ENCODE measurements around the gene TNFAIP8L2. TPM values are rescaled to one million over a fixed set of nuclear protein-coding genes. Genes with fewer than 3 reads are reported as not detected.

The TNFAIP8L2 gene
- total and polyA plus RNA-seq, 2 of the 4 experiments (the other 2 are of a cell fraction) = not detected

GRCh38 chr1:151165738-151166504 lies 9.5 kb downstream of the TNFAIP8L2 start, which contains the start of the genes LYSMD1 and SCNM1:
LYSMD1 (minus strand) TSS chr1:151165902; CDS start chr1:151165258, 644 bp downstream.
SCNM1 (plus strand) TSS chr1:151166144; CDS start chr1:151166153, 9 bp downstream.
- peak; percentile 99 for DNase-seq

More at GRCh38 chr1:151165738-151166504, 9.5 kb downstream of the TNFAIP8L2 start, which contains the start of the genes LYSMD1 and SCNM1:
- Histone ChIP-seq H2BK5ac (ENCODE audit: low read depth, low read length, poor library complexity, severe bottlenecking) (peak within 1 kb of the TSS; percentile 80), H3K4me2 (ENCODE audit: low read depth, low read length) (peak within 1 kb of the TSS; percentile 84), H3K27me3 (ENCODE audit: control insufficient read depth, insufficient read depth, low read length) (no peaks in the 10 kb centered on the region), H2BK20ac (ENCODE audit: low read depth, low read length) (no peak within 1 kb of the TSS), H2AK9ac (replicated peaks; ENCODE audit: low read depth, low read length, poor library complexity) (peak within 1 kb of the TSS; percentile 97), H3K4ac (ENCODE audit: low read depth, low read length) (peak within 1 kb of the TSS; percentile 98), H3K9ac (ENCODE audit: low read depth, low read length) (peak within 1 kb of the TSS; percentile 90), H4K5ac (ENCODE audit: low read depth, low read length) (peak within 1 kb of the TSS; percentile 86), H3K18ac (ENCODE audit: low read depth, low read length) (peak within 1 kb of the TSS; percentile 73), H3K23ac (ENCODE audit: low read depth, low read length) (peak within 1 kb of the TSS; percentile 97), H3K14ac (replicated peaks; ENCODE audit: low read depth, low read length) (peak within 1 kb of the TSS; percentile 99), H4K91ac (ENCODE audit: insufficient read depth, low read depth, low read length) (peak within 1 kb of the TSS; percentile 71), H2BK120ac (ENCODE audit: low read depth, low read length) (peak within 1 kb of the TSS; percentile 64), H3K79me1 (ENCODE audit: low read depth in 1 of 2, low read length in 2 of 2) (peaks cover 10 to 43% of the 10 kb centered on the region in 2 experiments), H3K9me1 (ENCODE audit: insufficient read depth, low read length) (no peaks in the 10 kb centered on the region), H2AK5ac (ENCODE audit: low read depth, low read length) (peak within 1 kb of the TSS; percentile 62), H4K8ac (ENCODE audit: low read depth in 2 of 2, low read length in 2 of 2) (peak within 1 kb of the TSS; percentile 79 to 99), H3K4me1 (ENCODE audit: control insufficient read depth, insufficient read depth, low read length) (peaks cover 4% of the 10 kb centered on the region), H2AFZ (replicated peaks; ENCODE audit: low read length, poor library complexity) (peak within 1 kb of the TSS; percentile 94), H3K56ac (ENCODE audit: extremely low read depth, insufficient read depth, low read length) (peak within 1 kb of the TSS; percentile 87), H2BK15ac (ENCODE audit: low read depth, low read length) (peak within 1 kb of the TSS; percentile 35; the same call in 1 of the 3 replicates), H4K20me1 (ENCODE audit: insufficient read depth, low read length) (no peaks in the 10 kb centered on the region), H3K36me3 (ENCODE audit: control insufficient read depth, insufficient read depth, low read length) (peaks cover 24% of the 10 kb centered on the region), H3K4me3 (ENCODE audit: insufficient read depth, low read depth, low read length) (peak within 1 kb of the TSS; percentile 65), H3K9me3 (ENCODE audit: control insufficient read depth, insufficient read depth, low read length) (no peaks in the 10 kb centered on the region), H3K27ac (ENCODE audit: insufficient read depth, low read length) (peak within 1 kb of the TSS; percentile 78)
- ATAC-seq (ENCODE audit: low read depth) = peak; percentile 92
- TF ChIP-seq CEBPB (IDR thresholded peaks at IDR 0.05; ENCODE audit: low read depth, low read length) = peak; percentile 74
- TF ChIP-seq MAZ (IDR thresholded peaks at IDR 0.05; ENCODE audit: borderline replicate concordance, low read depth, low read length) = no peak
- TF ChIP-seq RCOR1 (IDR thresholded peaks at IDR 0.05; ENCODE audit: insufficient replicate concordance, low read length) = no peak
- peak; percentile 77 for TF ChIP-seq ELK1 (IDR thresholded peaks at IDR 0.05; ENCODE audit: borderline replicate concordance, low read depth, low read length)
- TF ChIP-seq CTCF (conservative IDR thresholded peaks at IDR 0.05; ENCODE audit: low read depth, low read length) = peak; percentile 5; the same call in 1 of the 2 replicates
- peak; percentile 93; the same call in 1 of the 2 replicates for TF ChIP-seq CHD1 (IDR thresholded peaks at IDR 0.05; ENCODE audit: low read depth, low read length)
- peak; percentile 87 for TF ChIP-seq POLR2A (IDR thresholded peaks at IDR 0.05; ENCODE audit: low read depth, low read length)
- TF ChIP-seq MXI1 (IDR thresholded peaks at IDR 0.05; ENCODE audit: borderline replicate concordance, low read depth, low read length) = peak; percentile 72; the same call in 1 of the 2 replicates
- ChIA-PET POLR2A (ENCODE audit: unreplicated experiment) (interaction anchor here (0.5 to 0.6 kb wide), 2 partner anchors 15 to 110 kb away, joined by 4 to 5 read pairs; no protein-coding TSS in a partner anchor), CTCF (interaction anchor here (0.7 kb wide), 1 partner anchor 66 kb away, joined by 3 read pairs; no protein-coding TSS in a partner anchor)
- 0% methylated on average over 23 of the region's 38 CpGs; no CpG with 5 or more reads in 1 of the 2 experiments for WGBS, 2 experiments (ENCODE audit: extremely low coverage in 2 of 2, insufficient read length in 1 of 2)
- in situ Hi-C loops (cut with MboI; ENCODE audit: low sequenced_read_pairs) (no loop called here), intact Hi-C loops (cut with micrococcal nuclease) (no loop called here), dilution Hi-C loops (cut with HindIII; ENCODE audit: low sequenced_read_pairs, unreplicated experiment) (no loop called here)
- TSS peak; percentile 80 for BruUV-seq (replicated peaks)

Data from IMR-90 (cell line).